Neural cell (in vitro differentiated cells): Measurements from ENCODE around the gene DNAJB12.

Experiments used
- EP300 ChIP-seq: fragments of 450-650 bp; conservative IDR thresholded peaks from 2 replicates; pipeline ENCODE4 v1.6.1; 2014; ENCODE audit warnings: antibody characterized with exemption, mild to moderate bottlenecking, moderate library complexity; ENCODE audit not compliant: poor library complexity, severe bottlenecking
- EZH2 ChIP-seq: fragments of 200-600, 300-800 bp; shearing (Covaris generic), sonication (generic); IDR thresholded peaks from 2 replicates; pipeline ENCODE4 v1.6.1; 2014; ENCODE audit warnings: antibody characterized with exemption, low read length, borderline replicate concordance, mild to moderate bottlenecking; ENCODE audit not compliant: insufficient read depth, poor library complexity, severe bottlenecking
- MXI1 ChIP-seq: fragments of 450-650 bp; conservative IDR thresholded peaks from 2 replicates; pipeline ENCODE4 v1.6.1; 2014; ENCODE audit warnings: antibody characterized with exemption, mild to moderate bottlenecking; ENCODE audit not compliant: poor library complexity, severe bottlenecking
- POLR2AphosphoS5 ChIP-seq: IDR thresholded peaks from 2 replicates; pipeline ENCODE4 v1.6.1; 2012
- RAD21 ChIP-seq: fragments of 450-650 bp; conservative IDR thresholded peaks from 2 replicates; pipeline ENCODE4 v1.6.1; 2014; ENCODE audit warnings: antibody characterized with exemption, mild to moderate bottlenecking, moderate library complexity
- TAF1 ChIP-seq: IDR thresholded peaks from 2 replicates; pipeline ENCODE4 v1.6.1; 2012; ENCODE audit warnings: low read depth
- TF ChIP-seq, protein P1 (sequence below): fragments of 450-650 bp; IDR thresholded peaks from 2 replicates; pipeline ENCODE4 v1.5.1; 2014; ENCODE audit warnings: antibody characterized with exemption, mild to moderate bottlenecking, moderate library complexity; ENCODE audit not compliant: poor library complexity, severe bottlenecking
- TF ChIP-seq, protein P2 (sequence below): IDR thresholded peaks from 2 replicates; pipeline ENCODE4 v1.6.1; 2012; ENCODE audit warnings: borderline replicate concordance

DNA sequence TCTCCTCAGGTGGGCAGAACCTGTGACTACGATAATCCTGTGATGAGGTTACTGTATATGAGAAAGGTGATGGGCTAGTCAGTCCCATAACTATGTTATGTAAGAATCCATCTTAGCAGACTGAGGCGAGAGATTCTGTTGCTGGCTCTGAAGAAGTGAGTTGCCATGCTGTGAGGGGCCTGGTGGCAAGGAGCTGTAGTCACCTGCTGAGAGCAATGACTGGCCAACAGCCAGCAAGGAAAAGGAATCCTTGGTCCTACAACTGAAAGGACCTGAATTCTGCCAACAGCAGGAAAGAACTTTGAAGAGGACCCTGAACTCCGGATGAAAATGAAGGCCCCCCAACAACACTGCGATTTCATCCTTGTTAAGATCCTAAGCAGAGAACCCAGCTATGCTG lies 31.0 kb upstream of the DNAJB12 start:
- TF ChIP-seq EZH2, result no peak
- no peak for TF ChIP-seq EP300
- TF ChIP-seq, protein P1, sequence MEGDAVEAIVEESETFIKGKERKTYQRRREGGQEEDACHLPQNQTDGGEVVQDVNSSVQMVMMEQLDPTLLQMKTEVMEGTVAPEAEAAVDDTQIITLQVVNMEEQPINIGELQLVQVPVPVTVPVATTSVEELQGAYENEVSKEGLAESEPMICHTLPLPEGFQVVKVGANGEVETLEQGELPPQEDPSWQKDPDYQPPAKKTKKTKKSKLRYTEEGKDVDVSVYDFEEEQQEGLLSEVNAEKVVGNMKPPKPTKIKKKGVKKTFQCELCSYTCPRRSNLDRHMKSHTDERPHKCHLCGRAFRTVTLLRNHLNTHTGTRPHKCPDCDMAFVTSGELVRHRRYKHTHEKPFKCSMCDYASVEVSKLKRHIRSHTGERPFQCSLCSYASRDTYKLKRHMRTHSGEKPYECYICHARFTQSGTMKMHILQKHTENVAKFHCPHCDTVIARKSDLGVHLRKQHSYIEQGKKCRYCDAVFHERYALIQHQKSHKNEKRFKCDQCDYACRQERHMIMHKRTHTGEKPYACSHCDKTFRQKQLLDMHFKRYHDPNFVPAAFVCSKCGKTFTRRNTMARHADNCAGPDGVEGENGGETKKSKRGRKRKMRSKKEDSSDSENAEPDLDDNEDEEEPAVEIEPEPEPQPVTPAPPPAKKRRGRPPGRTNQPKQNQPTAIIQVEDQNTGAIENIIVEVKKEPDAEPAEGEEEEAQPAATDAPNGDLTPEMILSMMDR, result no peak
- TF ChIP-seq TAF1, result no peak
- TF ChIP-seq MXI1, result no peak
- no peak for TF ChIP-seq RAD21
- no peak for TF ChIP-seq POLR2AphosphoS5
- TF ChIP-seq, protein P2, sequence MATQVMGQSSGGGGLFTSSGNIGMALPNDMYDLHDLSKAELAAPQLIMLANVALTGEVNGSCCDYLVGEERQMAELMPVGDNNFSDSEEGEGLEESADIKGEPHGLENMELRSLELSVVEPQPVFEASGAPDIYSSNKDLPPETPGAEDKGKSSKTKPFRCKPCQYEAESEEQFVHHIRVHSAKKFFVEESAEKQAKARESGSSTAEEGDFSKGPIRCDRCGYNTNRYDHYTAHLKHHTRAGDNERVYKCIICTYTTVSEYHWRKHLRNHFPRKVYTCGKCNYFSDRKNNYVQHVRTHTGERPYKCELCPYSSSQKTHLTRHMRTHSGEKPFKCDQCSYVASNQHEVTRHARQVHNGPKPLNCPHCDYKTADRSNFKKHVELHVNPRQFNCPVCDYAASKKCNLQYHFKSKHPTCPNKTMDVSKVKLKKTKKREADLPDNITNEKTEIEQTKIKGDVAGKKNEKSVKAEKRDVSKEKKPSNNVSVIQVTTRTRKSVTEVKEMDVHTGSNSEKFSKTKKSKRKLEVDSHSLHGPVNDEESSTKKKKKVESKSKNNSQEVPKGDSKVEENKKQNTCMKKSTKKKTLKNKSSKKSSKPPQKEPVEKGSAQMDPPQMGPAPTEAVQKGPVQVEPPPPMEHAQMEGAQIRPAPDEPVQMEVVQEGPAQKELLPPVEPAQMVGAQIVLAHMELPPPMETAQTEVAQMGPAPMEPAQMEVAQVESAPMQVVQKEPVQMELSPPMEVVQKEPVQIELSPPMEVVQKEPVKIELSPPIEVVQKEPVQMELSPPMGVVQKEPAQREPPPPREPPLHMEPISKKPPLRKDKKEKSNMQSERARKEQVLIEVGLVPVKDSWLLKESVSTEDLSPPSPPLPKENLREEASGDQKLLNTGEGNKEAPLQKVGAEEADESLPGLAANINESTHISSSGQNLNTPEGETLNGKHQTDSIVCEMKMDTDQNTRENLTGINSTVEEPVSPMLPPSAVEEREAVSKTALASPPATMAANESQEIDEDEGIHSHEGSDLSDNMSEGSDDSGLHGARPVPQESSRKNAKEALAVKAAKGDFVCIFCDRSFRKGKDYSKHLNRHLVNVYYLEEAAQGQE, result no peak
